NCI-H2107 treated with DMSO at 0.1 percent for 48 hours (cell line): ENCODE data around the gene ADRA2C.

ENCODE experiments used
- DNase-seq: peaks from one replicate; lab custom pipeline; 2025; ENCODE audit not compliant: unreplicated experiment; lab: John Stamatoyannopoulos, UW

The ADRA2C gene

DNA sequence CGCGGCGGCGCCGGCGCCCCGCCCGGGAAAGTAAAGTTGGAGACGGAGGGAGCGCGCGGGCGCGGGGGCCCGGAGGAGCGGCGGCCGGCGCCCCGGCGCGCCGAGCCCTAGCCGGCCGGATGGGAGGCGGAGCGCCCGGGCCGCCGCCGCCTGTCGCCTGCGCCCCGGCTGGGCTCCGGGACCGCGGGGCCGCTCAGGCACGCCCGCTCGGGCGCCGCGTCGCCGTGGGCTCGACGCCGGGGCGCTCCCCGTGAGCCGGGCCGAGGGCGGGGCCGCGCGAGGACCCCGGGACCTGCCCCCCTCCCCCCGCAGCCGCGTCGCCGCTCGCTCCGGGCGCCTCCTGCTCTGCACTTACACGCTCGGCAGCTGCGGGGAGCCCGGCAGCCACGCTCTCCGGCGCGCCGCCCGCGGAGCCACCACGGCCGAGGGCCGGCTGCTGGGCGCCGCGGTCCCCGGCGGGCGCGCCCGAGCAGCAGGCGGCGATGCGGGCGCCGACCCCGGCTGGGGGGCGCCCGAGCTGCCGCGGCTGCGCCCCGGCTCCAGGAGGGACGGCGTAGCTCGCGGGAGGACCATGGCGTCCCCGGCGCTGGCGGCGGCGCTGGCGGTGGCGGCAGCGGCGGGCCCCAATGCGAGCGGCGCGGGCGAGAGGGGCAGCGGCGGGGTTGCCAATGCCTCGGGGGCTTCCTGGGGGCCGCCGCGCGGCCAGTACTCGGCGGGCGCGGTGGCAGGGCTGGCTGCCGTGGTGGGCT, at the start of gene ADRA2C:
Gene ADRA2C, plus strand, starts transcription at position 350 of the 749 bp plus-strand sequence. Its CDS starts 222 bp downstream, at position 572.
- no peak for DNase-seq

DNA sequence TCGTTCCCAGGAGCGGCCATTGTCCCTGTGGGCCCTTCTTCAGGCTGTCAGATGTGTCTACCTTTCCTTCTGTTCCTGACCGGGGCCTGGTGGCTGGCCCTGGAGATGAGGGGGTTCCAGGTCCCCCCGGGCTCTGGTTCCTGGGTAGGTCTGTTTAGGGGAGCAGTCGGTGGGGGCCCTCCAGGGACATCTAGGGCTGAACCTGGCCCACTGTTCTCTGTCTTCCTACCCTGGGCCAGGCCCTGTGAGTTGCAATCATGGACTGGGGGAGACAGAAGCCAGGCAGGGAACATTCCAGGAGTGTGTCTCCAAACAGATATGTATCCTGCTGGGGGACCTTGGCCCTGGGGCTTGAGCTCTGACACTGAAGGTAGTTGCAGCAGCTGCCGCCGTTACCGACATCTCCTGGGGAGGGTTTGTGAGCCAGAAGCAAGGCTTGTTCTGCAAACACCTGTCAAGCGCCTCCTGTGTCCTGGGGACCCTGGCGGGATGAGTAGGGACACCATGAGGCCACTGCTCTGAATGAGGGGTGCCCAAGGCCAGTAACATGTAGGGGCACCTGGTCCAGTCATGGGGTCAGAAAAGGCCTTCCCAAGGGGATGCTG, 49.5 kb upstream of the ADRA2C start:
- no peak for DNase-seq

DNA sequence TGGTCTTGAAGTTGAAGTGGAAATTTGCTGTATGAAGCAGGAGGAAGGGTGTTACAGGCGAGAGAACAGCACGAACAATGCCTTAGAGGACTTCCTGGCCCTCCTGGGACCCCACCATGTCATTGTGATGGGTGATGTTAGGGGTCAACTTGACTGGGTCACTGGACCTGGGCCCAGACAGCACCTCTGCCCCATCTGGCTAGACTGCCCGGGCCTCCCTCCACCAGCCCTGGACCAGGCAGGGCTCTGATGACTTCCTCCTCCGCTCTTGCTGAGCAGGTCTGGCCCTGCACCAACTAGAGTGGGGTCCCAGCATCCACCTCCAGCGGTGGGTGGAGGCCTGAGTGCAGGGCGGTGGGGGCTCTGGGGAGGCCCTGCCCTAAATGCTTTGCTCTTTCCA, 48.9 kb upstream of the ADRA2C start:
- no peak for DNase-seq

DNA sequence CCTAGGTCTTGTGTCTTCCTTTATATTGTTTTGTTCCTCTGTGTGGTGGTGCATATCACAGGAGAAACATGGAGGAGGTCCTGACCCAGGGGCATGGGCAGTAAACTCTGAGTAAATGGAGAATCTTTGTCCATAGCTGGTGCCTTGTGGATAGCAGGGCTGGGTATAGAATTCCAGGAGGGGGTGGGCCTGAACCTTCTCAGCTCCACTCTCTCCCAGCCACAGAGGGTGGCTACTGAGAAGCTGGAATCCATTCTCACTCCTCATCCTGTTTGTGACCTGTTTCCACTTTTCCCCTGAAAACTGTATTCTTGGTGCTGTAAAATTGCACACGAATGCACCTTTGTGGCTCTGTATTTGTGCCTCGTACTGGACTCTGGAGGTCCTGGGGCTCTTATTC, 47.7 kb upstream of the ADRA2C start:
- no peak for DNase-seq

DNA sequence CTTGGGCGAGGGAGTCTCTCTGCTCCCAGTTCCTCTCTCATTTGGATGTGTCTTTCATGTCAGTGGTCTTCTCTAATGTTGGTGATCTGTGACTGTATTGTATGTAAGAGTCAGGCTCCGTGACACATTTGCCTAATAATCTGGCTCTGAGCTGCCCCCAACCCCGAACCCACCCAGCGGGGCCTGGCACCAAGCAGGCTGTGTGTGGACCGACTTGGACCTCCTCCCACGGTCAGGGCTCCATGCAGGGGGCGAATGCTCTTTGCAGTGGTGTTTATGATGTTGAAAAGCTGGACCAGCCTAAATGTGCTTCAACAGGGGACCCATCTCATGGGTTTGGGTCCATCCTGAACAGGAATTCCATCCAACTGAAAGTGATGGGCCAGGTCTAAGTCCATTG, 47.0 kb upstream of the ADRA2C start:
- no peak for DNase-seq

DNA sequence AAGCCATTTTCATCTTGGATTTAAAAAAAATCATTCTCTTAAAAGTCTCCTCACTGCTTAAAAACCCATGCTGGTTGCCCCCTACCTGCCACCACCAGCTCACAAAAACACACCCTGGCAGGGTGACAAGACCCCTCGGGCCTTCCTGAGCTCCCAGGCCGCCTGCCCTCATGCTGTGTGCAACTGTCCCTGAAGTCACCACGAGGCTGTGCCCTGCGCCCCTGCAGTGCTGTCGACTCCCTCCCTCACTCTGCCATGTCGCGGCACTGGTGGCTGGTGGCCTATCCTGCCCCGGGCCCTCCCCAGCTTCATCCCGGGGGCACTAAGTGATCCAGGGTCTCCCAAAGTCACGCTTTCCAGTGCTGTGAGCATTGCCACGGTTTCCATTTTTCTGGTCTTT, 46.3 kb upstream of the ADRA2C start:
- no peak for DNase-seq

DNA sequence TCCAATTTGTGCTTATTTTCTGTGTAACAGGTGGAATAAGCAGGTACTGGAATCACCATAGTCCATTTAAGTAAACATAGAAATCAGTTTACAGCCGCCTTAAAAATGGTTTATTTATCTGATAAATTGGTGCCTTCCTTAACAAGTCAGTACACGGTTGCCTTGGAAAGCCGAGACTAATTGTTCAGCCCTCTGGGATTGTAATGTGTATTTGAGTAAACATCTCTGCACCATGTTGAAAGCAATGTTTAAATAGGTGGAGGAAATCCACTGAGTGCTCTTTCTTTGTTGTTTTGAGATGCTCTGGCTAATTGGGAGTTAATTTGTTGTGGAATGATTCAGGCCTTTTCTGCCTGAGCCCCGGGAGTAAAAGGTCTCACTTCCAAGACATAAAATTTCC, 45.7 kb upstream of the ADRA2C start:
- DNase-seq, result peak; percentile 31

DNA sequence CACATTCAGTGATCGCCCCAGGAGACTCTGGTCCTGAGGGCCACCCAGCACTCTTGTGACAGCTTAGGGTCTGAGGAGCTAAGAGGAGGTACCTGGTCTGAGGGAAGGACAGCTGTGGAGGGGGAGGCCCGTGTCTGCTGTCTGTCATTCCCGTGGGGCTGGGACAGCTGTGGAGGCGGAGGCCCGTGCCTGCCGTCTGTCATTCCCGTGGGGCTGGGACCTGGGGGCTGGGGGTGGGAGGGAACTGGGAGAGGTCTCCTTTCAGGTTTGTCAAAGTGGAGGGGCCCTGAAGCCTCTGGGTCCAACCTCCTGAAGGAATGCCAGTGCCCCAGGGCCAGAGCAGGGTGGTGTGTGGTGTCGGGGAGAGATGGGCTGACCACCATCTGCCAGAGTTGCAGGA, 45.0 kb upstream of the ADRA2C start:
- DNase-seq, result no peak

DNA sequence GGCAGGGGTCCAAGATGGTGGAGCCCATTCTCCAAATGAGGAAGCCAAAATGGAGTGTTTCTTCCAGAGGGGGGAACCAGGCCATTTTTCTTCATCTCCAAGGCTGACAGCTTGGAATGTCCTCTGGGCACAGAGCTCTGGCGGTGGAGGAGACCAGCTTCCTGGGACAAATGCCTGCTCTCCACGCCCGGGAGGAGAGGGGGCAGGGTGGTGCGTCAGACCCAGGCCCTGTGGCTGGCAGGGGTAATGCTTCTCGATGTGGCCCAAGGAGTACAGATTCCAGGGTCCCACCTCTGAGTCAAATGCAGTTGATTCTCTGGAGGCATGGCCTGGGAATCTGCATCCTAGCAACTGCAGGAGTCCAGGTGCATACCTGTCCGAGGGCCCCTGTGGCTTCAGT, 44.6 kb upstream of the ADRA2C start:
- DNase-seq, result no peak

DNA sequence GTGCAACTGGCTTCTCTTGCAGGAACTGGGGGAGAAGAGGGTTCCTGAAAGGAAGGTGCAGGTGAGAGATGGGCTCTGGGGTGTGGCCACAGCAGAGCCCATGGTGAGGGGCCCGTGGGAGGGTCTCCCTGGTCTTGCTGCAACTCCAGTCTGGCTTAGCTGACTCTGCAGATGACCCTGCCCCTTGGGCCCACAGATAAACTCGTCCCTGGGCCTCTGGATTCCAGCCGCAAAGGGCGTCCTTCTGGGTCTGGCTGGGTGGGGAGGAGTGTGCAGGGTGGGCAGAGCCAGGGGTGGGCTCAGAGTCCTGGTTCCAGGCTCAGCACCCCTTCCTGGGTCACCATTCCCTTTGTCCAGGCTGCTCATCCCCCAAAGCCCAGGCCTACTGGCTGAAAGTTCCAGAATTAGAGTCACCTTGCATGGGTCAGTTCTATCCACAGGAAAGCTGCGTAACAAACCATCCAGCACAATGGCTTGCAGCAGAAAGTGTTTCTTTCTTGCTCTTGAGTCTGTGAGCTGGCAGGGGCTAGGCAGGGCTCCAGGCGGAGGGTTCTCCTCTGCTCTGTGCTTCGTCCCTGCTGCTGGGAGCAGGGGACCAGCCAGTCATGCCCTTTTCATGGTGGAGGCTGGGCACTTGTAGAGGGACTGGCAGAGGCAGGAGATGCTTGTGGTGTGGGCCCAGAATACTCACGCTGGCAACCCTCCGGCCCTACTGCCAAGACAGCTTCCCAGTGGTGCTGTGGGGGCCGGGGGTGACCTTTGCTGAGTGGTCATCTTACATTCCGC, 43.5 kb upstream of the ADRA2C start:
- DNase-seq, result no peak

DNA sequence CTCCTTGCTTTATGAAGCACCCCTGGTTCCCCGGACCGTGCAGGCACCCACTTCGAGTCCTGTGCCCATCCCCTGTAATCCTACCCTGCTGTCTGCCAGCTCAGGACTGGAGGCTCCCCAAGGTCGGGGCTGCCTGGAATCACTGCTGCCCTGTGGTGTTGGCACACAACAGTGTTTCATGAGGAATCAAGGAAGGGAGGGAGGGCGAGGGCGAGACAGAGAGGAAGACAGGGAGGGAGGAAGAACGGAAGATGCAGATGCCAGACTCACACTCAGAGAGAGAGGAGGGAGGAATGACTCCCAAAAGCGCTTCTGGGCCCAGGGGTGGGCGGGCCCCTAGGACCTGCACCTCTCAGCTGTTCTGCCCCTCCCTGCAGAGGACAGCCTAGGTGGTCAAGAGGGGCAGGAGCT, 42.9 kb upstream of the ADRA2C start:
- no peak for DNase-seq

DNA sequence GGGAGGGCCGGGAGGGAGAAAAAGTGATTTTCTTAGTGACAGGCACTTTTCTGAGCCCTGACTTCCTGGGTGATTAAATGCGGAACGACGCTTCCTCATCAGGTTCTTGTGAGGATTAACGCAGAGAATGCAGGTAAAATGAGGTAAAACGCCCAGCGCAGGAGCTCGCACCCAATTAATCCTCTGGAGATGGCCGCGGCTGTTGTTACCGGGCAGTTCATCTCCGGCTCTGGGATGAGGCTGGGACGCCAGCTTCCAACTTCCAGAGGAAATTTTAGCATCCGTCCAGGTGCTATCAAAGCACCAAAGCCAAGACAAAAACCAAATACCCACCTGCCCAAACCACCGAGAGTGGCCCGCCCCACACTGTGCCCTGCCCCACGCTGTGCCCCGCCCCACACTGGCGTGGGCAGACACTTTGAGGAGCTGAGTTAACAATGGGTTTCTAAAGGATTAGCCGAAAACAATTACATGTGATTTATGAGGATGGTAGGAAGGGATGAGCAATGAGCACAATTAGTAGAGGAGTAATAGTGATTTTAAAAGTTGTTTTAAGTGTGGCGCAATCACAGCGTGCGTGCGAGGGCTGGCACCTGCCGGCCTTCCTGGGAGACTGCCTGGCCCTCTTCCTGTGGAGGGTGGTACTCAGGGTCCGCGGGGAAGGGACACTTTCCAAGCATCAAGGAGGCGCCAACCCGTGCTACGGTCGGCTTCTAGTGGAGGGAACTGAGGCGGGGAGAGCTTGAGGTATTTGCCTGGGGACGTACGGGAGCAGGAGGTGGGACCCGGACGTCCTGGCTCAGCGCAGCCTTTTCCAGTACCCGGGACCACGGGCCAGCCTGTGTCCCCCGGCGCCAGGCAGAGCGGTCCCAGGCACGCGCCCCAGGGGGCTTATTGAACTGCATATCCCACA, 41.6 kb upstream of the ADRA2C start:
- no peak for DNase-seq

DNA sequence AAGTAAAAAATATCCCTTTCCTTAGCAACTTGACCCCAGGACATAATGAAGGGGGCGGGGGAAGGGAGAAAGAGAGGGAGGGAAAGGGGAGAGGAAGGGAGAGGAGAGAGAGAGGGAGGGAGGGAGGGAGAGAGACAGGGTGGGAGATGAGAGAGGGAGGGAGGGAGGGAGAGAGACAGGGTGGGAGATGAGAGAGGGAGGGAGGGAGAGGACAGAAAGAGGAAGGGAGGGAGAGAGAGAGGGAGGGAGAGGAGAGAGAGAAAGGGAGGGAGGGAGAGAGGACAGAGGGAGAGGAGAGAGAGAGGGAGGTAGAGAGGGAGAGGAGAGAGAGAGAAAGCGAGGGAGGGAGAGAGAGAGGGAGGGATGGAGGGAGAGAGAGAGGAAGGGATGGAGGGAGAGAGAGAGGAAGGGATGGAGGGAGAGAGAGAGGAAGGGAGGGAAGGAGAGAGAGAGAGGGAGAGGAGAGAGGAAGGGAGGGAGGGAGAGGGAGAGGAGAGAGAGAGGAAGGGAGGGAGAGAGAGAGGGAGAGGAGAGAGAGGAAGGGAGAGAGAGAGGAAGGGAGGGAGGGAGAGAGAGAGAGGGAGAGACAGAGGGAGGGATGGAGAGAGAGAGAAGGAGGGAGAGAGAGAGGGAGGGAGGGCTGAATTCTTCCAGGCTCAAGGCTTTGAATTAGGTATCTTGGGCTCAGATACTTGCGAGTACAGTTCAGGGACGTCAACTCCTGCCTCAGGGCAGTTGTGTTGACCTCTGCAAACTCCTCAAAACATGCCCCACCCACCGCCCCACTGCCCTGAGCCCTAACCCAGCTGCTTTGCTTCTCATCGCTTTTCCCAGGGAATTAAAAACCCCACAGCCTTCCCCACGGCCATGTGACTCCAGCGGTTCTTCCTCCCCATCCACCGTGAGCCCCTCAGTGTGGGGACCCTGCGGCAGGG, 40.0 kb upstream of the ADRA2C start:
- no peak for DNase-seq

DNA sequence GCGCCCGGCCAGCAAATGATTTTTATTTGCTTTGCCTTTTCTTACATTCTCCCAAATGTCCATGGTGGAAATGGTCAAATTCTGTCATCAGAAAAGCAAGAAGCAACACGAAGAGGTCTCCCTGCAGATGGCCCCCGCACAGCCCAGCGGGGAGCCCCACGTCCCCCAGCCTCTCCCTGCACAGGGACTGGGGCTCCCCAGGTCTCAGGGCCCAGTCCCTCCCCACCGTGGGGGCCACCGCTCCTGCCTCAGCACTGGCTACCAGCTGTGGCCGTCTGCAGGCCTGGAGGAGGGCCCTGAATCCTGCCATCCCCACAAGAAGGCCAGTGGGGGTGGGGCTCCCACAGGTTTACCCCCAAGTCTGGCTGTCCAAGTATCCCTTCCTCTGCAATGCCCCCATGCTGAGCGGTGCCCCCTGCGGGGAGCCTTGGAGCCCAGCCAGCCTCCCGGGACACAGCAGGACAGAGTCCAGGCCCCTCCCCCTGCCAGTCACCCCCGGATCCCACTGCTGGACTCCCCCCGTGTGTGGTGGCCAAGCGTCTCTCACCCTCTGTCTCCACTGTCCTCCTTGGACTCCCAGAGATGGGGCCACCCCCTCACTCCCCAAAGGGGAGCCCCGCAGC, 38.2 kb upstream of the ADRA2C start:
- no peak for DNase-seq

DNA sequence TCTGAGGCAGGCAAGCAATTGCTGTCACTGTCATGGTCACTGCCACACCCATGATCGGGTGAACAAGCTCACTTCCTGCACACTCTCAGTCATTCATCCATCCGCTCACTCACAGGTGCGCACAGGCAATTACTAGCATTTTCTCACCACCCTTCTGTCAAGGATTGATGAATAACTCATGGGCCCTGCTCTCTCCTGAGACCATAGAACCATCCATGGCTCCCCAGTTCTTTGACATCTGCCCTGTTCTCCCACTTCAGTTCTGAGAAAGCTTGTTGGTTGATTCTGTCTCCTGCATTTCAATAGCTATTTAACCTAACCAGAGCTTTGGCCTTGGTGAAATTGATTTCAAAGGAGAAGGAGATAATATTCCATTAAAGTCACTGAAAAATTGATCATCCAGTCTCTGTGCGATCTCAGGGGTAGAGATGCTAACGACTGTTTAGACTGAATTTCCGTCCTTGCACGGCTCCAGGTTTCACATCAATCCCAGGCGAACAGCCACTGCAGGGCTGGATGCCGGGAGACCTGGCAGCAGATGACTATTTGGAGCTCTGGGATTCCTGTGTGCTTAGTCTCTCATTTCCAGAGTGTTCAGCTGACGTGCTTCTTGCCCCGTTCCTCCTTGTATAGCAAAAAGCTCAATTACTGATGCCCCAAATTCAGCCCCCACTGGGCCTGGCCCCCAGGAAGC, 36.9 kb upstream of the ADRA2C start:
- no peak for DNase-seq

DNA sequence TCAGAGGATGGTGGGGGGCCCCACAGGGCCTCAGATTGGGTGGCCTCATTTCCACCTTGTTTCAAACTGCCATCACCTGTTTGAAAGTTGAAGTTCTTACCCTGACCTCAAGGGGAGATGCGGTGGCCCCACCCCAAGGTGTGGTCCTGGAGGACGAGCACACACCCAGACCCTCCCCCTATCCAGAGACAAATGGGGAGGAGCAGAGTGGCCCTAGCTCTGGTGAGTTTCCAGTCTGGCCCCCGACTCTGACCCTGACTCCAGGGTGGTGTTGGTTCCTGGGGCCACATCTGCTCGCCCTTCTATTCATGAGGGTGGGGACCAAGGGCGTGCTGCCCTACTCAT, 36.3 kb upstream of the ADRA2C start:
- no peak for DNase-seq

DNA sequence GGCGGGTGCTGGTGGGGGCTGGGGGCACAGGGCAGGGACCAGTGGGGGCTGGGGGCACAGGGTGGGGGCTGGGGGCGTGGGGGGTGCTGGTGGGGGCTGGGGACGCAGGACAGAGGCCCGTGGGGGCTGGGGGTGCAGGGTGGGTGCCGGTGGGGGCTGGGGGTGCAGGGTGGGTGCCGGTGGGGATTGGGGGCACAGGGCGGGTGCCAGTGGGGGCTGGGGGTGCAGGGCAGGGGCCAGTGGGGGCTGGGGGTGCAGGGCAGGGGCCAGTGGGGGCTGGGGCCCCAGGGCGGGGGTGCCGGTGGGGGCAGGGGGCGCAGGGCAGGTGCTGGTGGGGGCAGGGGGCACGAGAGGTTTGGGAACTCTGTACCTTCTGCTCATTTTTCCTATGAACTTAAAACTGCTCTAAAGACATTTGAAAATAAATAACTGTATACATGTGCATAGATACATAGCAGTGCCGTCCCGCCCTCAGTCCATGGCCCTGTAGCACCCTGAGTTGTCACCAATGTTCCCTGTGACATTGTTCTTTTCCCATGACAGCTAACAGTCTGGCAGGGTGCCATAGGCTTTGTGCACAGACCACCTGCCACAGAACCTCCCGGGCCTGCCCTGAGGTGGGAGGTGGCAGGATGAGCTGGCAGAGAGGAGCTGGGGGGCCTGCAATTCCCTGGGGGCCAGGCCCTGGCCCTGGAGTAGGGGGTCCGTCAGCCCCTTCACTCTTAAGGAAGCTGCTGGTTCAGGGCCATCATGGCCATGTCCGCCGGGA, 35.6 kb upstream of the ADRA2C start:
- no peak for DNase-seq
